ENCODE data around the gene IDS.

The IDS gene

GRCh38 chrX:149513825-149514428, 8.8 kb upstream of the IDS start:
- no peak for ATAC-seq
- TF ChIP-seq ZNF8 (CRISPR knock-in tag; IDR thresholded peaks at IDR 0.05) (no peak), ESRRG (CRISPR knock-in tag; IDR thresholded peaks at IDR 0.05) (no peak), CSDC2 (CRISPR knock-in tag; IDR thresholded peaks at IDR 0.05) (no peak), ZNF70 (CRISPR knock-in tag; IDR thresholded peaks at IDR 0.05) (no peak), PATZ1 (CRISPR knock-in tag; IDR thresholded peaks at IDR 0.05; ENCODE audit: borderline replicate concordance) (no peak), RARB (CRISPR knock-in tag; IDR thresholded peaks at IDR 0.05) (no peak), PPARA (CRISPR knock-in tag; IDR thresholded peaks at IDR 0.05; ENCODE audit: borderline replicate concordance) (no peak), ZC3H10 (CRISPR knock-in tag; IDR thresholded peaks at IDR 0.05) (no peak), TOX (CRISPR knock-in tag; IDR thresholded peaks at IDR 0.05; ENCODE audit: borderline replicate concordance) (no peak)
- TF ChIP-seq, protein P1, sequence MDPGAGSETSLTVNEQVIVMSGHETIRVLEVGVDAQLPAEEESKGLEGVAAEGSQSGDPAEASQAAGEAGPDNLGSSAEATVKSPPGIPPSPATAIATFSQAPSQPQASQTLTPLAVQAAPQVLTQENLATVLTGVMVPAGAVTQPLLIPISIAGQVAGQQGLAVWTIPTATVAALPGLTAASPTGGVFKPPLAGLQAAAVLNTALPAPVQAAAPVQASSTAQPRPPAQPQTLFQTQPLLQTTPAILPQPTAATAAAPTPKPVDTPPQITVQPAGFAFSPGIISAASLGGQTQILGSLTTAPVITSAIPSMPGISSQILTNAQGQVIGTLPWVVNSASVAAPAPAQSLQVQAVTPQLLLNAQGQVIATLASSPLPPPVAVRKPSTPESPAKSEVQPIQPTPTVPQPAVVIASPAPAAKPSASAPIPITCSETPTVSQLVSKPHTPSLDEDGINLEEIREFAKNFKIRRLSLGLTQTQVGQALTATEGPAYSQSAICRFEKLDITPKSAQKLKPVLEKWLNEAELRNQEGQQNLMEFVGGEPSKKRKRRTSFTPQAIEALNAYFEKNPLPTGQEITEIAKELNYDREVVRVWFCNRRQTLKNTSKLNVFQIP (CRISPR knock-in tag; IDR thresholded peaks at IDR 0.05; ENCODE audit: borderline replicate concordance, low read depth): no peak
- TF ChIP-seq, protein P2, sequence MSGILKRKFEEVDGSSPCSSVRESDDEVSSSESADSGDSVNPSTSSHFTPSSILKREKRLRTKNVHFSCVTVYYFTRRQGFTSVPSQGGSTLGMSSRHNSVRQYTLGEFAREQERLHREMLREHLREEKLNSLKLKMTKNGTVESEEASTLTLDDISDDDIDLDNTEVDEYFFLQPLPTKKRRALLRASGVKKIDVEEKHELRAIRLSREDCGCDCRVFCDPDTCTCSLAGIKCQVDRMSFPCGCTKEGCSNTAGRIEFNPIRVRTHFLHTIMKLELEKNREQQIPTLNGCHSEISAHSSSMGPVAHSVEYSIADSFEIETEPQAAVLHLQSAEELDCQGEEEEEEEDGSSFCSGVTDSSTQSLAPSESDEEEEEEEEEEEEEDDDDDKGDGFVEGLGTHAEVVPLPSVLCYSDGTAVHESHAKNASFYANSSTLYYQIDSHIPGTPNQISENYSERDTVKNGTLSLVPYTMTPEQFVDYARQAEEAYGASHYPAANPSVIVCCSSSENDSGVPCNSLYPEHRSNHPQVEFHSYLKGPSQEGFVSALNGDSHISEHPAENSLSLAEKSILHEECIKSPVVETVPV (CRISPR knock-in tag; IDR thresholded peaks at IDR 0.05): no peak

GRCh38 chrX:149512225-149512885, 7.2 kb upstream of the IDS start:
- no peak for TF ChIP-seq BACH2 (CRISPR knock-in tag; IDR thresholded peaks at IDR 0.05; ENCODE audit: borderline replicate concordance)
- TF ChIP-seq ZNF565 (CRISPR knock-in tag; conservative IDR thresholded peaks at IDR 0.05; ENCODE audit: low read depth): no peak
- TF ChIP-seq ZNF8 (CRISPR knock-in tag; IDR thresholded peaks at IDR 0.05): no peak
- TF ChIP-seq ISL1 (CRISPR knock-in tag; IDR thresholded peaks at IDR 0.05): no peak
- no peak for TF ChIP-seq OSR1 (CRISPR knock-in tag; IDR thresholded peaks at IDR 0.05)
- no peak for TF ChIP-seq ZC3H10 (CRISPR knock-in tag; IDR thresholded peaks at IDR 0.05)
- TF ChIP-seq TOX (CRISPR knock-in tag; IDR thresholded peaks at IDR 0.05; ENCODE audit: borderline replicate concordance): no peak
- TF ChIP-seq PPARA (CRISPR knock-in tag; IDR thresholded peaks at IDR 0.05; ENCODE audit: borderline replicate concordance): no peak
- TF ChIP-seq ZFP30 (CRISPR knock-in tag; IDR thresholded peaks at IDR 0.05): no peak
- TF ChIP-seq GLIS3 (CRISPR knock-in tag; IDR thresholded peaks at IDR 0.05): no peak
- TF ChIP-seq, protein P1 (CRISPR knock-in tag; IDR thresholded peaks at IDR 0.05; ENCODE audit: borderline replicate concordance, low read depth): no peak
- TF ChIP-seq, protein P2 (CRISPR knock-in tag; IDR thresholded peaks at IDR 0.05): no peak
- no peak for TF ChIP-seq ZNF70 (CRISPR knock-in tag; IDR thresholded peaks at IDR 0.05)
- no peak for TF ChIP-seq RARB (CRISPR knock-in tag; IDR thresholded peaks at IDR 0.05)
- TF ChIP-seq ARNTL (CRISPR knock-in tag; IDR thresholded peaks at IDR 0.05; ENCODE audit: borderline replicate concordance, low read depth): no peak
- no peak for TF ChIP-seq TSHZ2 (CRISPR knock-in tag; IDR thresholded peaks at IDR 0.05)
- ATAC-seq: peak; percentile 93
